Mesothelial cell of epicardium (in vitro differentiated cells): ENCODE results near the gene PDE4B. TPM values are rescaled to one million over a fixed set of nuclear protein-coding genes. Genes with fewer than 3 reads are reported as not detected.

Source experiments
- DNase-seq, 2 experiments: peaks; one replicate each; pipeline ENCODE4 v3.0.0; 2021; ENCODE audit warnings: low spot score in 2 of 2; ENCODE audit not compliant: unreplicated experiment in 2 of 2
- H3K27ac Mint-ChIP-seq: 2 replicates; pipeline ENCODE4 v1.8.0; 2021; ENCODE audit warnings: mixed read lengths
- H3K27me3 Mint-ChIP-seq: 2 replicates; pipeline ENCODE4 v1.8.0; 2021; ENCODE audit warnings: low read depth, mixed read lengths
- H3K36me3 Mint-ChIP-seq: 2 replicates; pipeline ENCODE4 v1.8.0; 2021; ENCODE audit warnings: mixed read lengths
- H3K4me1 Mint-ChIP-seq: 2 replicates; pipeline ENCODE4 v1.8.0; 2021; ENCODE audit warnings: mixed read lengths
- H3K4me3 Mint-ChIP-seq: 2 replicates; pipeline ENCODE4 v1.8.0; 2021; ENCODE audit warnings: mild to moderate bottlenecking, moderate library complexity, mixed read lengths
- H3K9me3 Mint-ChIP-seq: 2 replicates; pipeline ENCODE4 v1.8.0; 2021; ENCODE audit warnings: mixed read lengths
- total RNA-seq: library from RNA; stranded (reverse); gene quantifications from 3 replicates; pipeline ENCODE4 v1.2.1, GENCODE V29; 2021
- TF ChIP-seq, protein P1 (sequence below): fragments of 200-600 bp; sonication (generic); IDR thresholded peaks from one replicate; pipeline ENCODE4 v1.5.0; 2021; ENCODE audit warnings: antibody characterized with exemption; ENCODE audit not compliant: unreplicated experiment

The PDE4B gene
- total RNA-seq, 1 donor from 2014 or later, result 22.3 TPM

DNA sequence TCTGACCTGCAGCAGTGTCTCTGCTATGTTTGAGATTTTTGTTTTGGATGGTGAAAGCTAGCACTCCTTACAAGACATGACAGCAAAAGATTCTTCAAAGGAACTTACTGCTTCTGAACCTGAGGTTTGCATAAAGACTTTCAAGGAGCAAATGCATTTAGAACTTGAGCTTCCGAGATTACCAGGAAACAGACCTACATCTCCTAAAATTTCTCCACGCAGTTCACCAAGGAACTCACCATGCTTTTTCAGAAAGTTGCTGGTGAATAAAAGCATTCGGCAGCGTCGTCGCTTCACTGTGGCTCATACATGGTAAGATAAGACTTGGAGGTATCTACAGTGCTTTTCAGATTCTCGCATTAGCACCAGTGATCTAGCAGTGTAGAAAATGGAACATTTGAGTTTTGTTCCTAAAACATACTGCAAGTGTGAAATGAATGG lies 200.2 kb downstream of the PDE4B start:
- DNase-seq, result no peak
- TF ChIP-seq, protein P1, sequence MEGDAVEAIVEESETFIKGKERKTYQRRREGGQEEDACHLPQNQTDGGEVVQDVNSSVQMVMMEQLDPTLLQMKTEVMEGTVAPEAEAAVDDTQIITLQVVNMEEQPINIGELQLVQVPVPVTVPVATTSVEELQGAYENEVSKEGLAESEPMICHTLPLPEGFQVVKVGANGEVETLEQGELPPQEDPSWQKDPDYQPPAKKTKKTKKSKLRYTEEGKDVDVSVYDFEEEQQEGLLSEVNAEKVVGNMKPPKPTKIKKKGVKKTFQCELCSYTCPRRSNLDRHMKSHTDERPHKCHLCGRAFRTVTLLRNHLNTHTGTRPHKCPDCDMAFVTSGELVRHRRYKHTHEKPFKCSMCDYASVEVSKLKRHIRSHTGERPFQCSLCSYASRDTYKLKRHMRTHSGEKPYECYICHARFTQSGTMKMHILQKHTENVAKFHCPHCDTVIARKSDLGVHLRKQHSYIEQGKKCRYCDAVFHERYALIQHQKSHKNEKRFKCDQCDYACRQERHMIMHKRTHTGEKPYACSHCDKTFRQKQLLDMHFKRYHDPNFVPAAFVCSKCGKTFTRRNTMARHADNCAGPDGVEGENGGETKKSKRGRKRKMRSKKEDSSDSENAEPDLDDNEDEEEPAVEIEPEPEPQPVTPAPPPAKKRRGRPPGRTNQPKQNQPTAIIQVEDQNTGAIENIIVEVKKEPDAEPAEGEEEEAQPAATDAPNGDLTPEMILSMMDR, result no peak
- H3K9me3 Mint-ChIP-seq, result no peaks in the 10 kb centered on the region
- peaks cover 11% of the 10 kb centered on the region for H3K4me1 Mint-ChIP-seq
- H3K4me3 Mint-ChIP-seq, result no peak overlapping the region
- peaks cover 24% of the 10 kb centered on the region for H3K27me3 Mint-ChIP-seq
- H3K36me3 Mint-ChIP-seq, result no peaks in the 10 kb centered on the region
- H3K27ac Mint-ChIP-seq, result no peak overlapping the region

DNA sequence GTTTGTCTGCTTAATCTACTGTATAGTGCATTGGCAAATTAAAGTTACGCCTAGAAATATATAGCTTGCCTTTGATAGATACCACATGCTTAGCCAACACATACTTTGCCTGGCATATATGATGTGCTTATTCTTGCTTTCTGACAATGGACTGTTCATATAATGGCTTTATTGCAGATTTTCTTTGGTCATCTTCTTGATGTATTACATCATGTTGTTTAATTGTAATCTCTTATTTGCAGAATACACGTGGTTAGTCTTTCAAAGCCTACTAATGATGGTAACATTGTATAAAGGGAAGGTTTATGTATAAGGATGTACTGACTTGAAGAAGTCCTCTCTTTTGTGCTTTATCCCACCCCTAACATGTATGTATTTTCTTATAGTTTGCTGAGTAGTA lies 201.5 kb downstream of the PDE4B start:
- TF ChIP-seq, protein P1, result no peak

DNA sequence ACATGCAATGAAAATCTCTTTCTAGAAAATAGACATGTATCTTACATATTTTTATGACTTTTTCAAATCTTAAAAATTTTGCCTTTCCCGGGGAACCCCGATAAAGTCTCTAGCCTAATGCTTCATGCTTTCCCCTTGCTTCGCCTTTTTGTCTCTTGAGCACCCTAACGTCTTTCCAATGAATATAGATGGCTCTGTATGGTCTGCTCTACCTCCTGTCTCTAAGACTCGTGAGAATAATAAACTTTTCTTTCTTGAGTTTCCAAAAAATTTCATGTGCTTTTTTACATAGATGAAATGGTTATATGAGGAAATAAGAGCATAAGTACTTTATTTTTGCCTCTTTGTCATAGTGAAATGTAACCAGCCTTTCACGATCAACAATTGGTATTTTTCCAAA lies 202.6 kb downstream of the PDE4B start:
- Mint-ChIP-seq H3K4me3 (no peak overlapping the region), H3K27ac (no peak overlapping the region), H3K9me3 (no peaks in the 10 kb centered on the region), H3K4me1 (peaks cover 24% of the 10 kb centered on the region), H3K36me3 (no peaks in the 10 kb centered on the region), H3K27me3 (peaks cover 23% of the 10 kb centered on the region)
- TF ChIP-seq, protein P1, result no peak
- no peak for DNase-seq

More for the DNA sequence above, 201.5 kb downstream of the PDE4B start:
- no peak for DNase-seq
- Mint-ChIP-seq H3K9me3 (no peaks in the 10 kb centered on the region), H3K4me1 (peaks cover 21% of the 10 kb centered on the region), H3K27ac (no peak overlapping the region), H3K36me3 (no peaks in the 10 kb centered on the region), H3K4me3 (no peak overlapping the region), H3K27me3 (peaks cover 24% of the 10 kb centered on the region)

DNA sequence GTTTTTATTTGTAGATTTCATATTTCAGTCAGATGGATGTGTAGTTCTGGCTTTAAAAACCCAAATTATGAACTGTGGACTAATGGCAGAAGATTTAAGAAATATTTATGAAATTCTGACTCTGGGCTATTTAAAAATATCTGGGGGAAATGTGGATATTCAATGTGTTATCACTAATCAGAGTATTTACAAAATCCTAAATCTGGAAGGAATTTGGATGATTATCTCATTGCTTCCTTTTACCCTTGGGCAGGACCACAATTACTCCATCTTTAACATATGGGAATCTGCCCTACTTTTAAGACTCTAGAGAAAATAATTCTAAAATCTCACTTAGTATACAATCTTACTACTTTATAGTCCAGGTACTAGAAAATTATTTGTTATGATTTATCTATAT lies 203.2 kb downstream of the PDE4B start:
- H3K27ac Mint-ChIP-seq, result no peak overlapping the region
- no peaks in the 10 kb centered on the region for H3K36me3 Mint-ChIP-seq
- no peak for DNase-seq
- H3K9me3 Mint-ChIP-seq, result no peaks in the 10 kb centered on the region
- peaks cover 24% of the 10 kb centered on the region for H3K4me1 Mint-ChIP-seq
- TF ChIP-seq, protein P1, result no peak
- H3K27me3 Mint-ChIP-seq, result peaks cover 26% of the 10 kb centered on the region
- no peak overlapping the region for H3K4me3 Mint-ChIP-seq

DNA sequence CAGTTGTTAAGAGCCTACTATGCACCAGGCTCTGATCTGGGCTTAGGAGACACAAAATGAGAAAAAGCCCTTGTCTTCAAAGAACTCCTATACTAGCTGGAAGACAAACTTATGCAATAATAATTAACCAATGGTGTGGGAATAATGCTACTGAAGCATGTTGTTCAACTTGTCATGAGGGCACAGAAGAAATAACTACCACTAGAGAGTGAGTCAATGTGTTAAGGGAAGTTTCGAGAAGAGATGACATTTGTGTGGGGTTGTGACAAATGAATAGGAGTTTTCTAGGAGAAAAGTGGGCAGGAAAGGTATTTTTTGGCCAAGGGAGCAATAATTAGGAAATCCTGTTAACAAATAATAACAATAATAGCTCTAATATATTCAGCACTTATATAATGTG lies 205.0 kb downstream of the PDE4B start:
- no peak for DNase-seq
- no peaks in the 10 kb centered on the region for H3K9me3 Mint-ChIP-seq
- peaks cover 22% of the 10 kb centered on the region for H3K27me3 Mint-ChIP-seq
- peaks cover 17% of the 10 kb centered on the region for H3K4me1 Mint-ChIP-seq
- TF ChIP-seq, protein P1, result no peak
- H3K27ac Mint-ChIP-seq, result no peak overlapping the region
- no peak overlapping the region for H3K4me3 Mint-ChIP-seq
- no peaks in the 10 kb centered on the region for H3K36me3 Mint-ChIP-seq
